Nephron (organoid): ENCODE measurements around the gene KIAA1549.

Experiments
- H3K27ac Mint-ChIP-seq, 3 experiments: 2 replicates each; pipeline ENCODE4 v1.8.0; 2020; ENCODE audit warnings: mixed read lengths in 3 of 3, mild to moderate bottlenecking in 2 of 3, moderate library complexity in 1 of 3
- H3K27me3 Mint-ChIP-seq: 2 replicates; pipeline ENCODE4 v1.8.0; 2021; ENCODE audit warnings: low read depth, mild to moderate bottlenecking, moderate library complexity, mixed read lengths
- H3K36me3 Mint-ChIP-seq: 2 replicates; pipeline ENCODE4 v1.8.0; 2020; ENCODE audit warnings: low read depth, mixed read lengths
- H3K4me1 Mint-ChIP-seq: 2 replicates; pipeline ENCODE4 v1.8.0; 2020; ENCODE audit warnings: mixed read lengths
- H3K4me3 Mint-ChIP-seq, 3 experiments: 2 replicates each; pipeline ENCODE4 v1.8.0; 2020; ENCODE audit warnings: mild to moderate bottlenecking in 3 of 3, mixed read lengths in 3 of 3, moderate library complexity in 2 of 3
- H3K9me3 Mint-ChIP-seq: 2 replicates; pipeline ENCODE4 v1.8.0; 2020; ENCODE audit warnings: mixed read lengths
- CTCF ChIP-seq, 3 experiments: fragments of 200-600 bp; sonication (generic); IDR thresholded peaks; one replicate each; pipeline ENCODE4 v1.5.0; 2021; ENCODE audit warnings: antibody characterized with exemption in 3 of 3; ENCODE audit not compliant: unreplicated experiment in 3 of 3

The KIAA1549 gene

DNA sequence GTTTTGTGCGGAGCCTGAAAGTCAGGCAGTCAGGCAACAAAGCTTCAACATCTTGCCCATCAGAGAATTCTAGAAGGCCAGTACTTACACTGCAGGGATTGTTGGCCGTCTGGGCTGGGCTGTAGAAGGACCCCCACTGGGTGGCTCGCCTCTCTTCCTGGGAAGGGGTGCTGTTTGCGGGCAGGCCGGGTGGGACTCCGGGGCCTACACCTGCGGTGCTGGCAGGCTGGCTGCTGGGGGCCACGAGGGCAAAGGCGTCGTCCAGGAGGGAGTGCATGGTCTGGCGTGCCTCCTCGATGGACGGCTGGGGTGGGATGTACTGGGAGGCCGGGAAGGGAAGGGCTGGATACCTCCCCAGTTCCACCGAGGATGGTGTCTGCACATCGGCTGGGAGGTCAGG, 120.1 kb downstream of the KIAA1549 start:
- Mint-ChIP-seq H3K9me3 (peaks cover 11% of the 10 kb centered on the region), H3K27ac (no peak overlapping the region), H3K4me1 (no peaks in the 10 kb centered on the region), H3K27me3 (no peaks in the 10 kb centered on the region), H3K36me3 (peaks cover 87% of the 10 kb centered on the region), H3K4me3 (no peak overlapping the region)
- TF ChIP-seq CTCF (IDR thresholded peaks at IDR 0.05; ENCODE audit: unreplicated experiment in 3 of 3) = no peak

GRCh38 chr7:138857728-138858127, 123.5 kb downstream of the KIAA1549 start:
- peaks cover 11% of the 10 kb centered on the region for H3K9me3 Mint-ChIP-seq
- no peak overlapping the region for H3K27ac Mint-ChIP-seq
- peaks cover 79% of the 10 kb centered on the region for H3K36me3 Mint-ChIP-seq
- no peak overlapping the region for H3K4me3 Mint-ChIP-seq
- no peaks in the 10 kb centered on the region for H3K27me3 Mint-ChIP-seq
- TF ChIP-seq CTCF (IDR thresholded peaks at IDR 0.05; ENCODE audit: unreplicated experiment in 3 of 3) = no peak
- peaks cover 9% of the 10 kb centered on the region for H3K4me1 Mint-ChIP-seq

GRCh38 chr7:138854115-138854645, 127.0 kb downstream of the KIAA1549 start:
- no peak overlapping the region for H3K27ac Mint-ChIP-seq
- no peak for TF ChIP-seq CTCF (IDR thresholded peaks at IDR 0.05; ENCODE audit: unreplicated experiment in 3 of 3)
- peaks cover 9% of the 10 kb centered on the region for H3K9me3 Mint-ChIP-seq
- no peak overlapping the region for H3K4me3 Mint-ChIP-seq
- peaks cover 85% of the 10 kb centered on the region for H3K36me3 Mint-ChIP-seq
- H3K4me1 Mint-ChIP-seq = peaks cover 28% of the 10 kb centered on the region
- no peaks in the 10 kb centered on the region for H3K27me3 Mint-ChIP-seq

DNA sequence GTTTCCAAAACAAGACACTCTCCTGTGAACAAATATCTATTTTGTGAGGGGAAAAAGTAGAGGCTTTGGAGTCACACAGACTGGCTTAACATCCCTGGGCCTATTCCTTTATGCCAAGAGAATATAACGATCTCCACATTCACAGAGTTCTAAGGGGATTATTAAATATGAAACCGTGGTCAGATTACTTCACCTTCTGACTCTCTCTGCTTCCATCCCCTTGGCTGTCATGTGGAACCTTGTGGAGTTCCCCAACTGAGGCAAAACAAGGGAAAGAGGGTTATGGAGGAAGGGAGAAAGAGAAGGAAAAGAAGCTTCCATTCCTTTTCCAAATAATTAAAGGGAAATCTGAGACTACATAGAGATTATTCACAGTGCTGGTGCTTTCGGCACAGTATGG, 127.7 kb downstream of the KIAA1549 start:
- Mint-ChIP-seq H3K4me3 (no peak overlapping the region), H3K27me3 (no peaks in the 10 kb centered on the region), H3K4me1 (peaks cover 36% of the 10 kb centered on the region), H3K9me3 (peaks cover 5% of the 10 kb centered on the region), H3K36me3 (peaks cover 84% of the 10 kb centered on the region), H3K27ac (peak overlapping the region in 1 of 3 experiments; percentile 84)
- TF ChIP-seq CTCF (IDR thresholded peaks at IDR 0.05; ENCODE audit: unreplicated experiment in 3 of 3) = no peak

DNA sequence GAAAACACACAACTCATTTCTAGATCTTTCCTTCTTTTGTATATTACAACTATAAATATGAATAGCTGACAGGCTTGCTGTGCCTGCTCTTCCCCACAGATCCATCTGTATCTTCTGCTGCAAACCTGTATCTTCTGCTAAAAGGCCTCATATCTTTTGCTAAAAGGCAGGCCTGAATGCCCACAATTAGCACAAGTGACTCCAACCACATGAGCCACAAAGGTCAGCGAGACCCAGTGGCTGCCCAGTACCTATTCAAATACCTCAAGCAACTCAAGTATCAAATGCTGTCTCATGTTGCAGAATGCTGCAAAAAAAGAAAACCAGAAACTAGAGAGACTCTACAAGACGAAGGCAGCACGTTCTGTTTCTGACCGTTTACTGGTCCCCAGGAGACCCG, 128.7 kb downstream of the KIAA1549 start:
- Mint-ChIP-seq H3K4me1 (peaks cover 43% of the 10 kb centered on the region), H3K27me3 (no peaks in the 10 kb centered on the region), H3K36me3 (peaks cover 81% of the 10 kb centered on the region), H3K4me3 (peak overlapping the region in 1 of 3 experiments; percentile 4), H3K27ac (peak overlapping the region in 2 of 3 experiments; percentile 43 to 84), H3K9me3 (peaks cover 2% of the 10 kb centered on the region)
- TF ChIP-seq CTCF (IDR thresholded peaks at IDR 0.05; ENCODE audit: unreplicated experiment in 3 of 3) = no peak

DNA sequence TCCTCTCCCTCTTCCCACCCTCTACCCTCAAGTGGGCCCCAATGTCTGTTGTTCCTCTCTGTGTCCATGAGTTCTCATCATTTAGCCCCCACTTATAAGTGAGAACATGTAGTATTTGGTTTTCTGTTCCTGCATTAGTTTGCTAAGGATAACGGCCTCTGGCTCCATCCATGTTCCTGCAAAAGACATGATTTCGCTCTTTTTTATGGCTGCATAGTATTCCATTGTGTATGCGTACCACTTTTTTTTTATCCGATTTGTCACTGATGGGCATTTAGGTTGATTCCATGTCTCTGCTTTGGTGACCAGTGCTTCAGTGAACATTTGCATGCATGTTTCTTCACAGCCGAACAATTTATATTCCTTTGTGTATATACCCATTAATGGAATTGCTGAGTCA, 131.5 kb downstream of the KIAA1549 start:
- no peak overlapping the region for H3K27ac Mint-ChIP-seq
- H3K4me3 Mint-ChIP-seq = no peak overlapping the region
- no peaks in the 10 kb centered on the region for H3K9me3 Mint-ChIP-seq
- H3K4me1 Mint-ChIP-seq = peaks cover 48% of the 10 kb centered on the region
- no peak for TF ChIP-seq CTCF (IDR thresholded peaks at IDR 0.05; ENCODE audit: unreplicated experiment in 3 of 3)
- H3K27me3 Mint-ChIP-seq = no peaks in the 10 kb centered on the region
- peaks cover 63% of the 10 kb centered on the region for H3K36me3 Mint-ChIP-seq
